NT2/D1 (cell line): ENCODE results near the gene MSS51.

Source experiments
- SUZ12 ChIP-seq: IDR thresholded peaks from 2 replicates; pipeline ENCODE4 v1.6.1; 2011; ENCODE audit not compliant: insufficient read length, insufficient read depth; ENCODE audit errors: extremely low read depth
- YY1 ChIP-seq: IDR thresholded peaks from 2 replicates; pipeline ENCODE4 v1.6.1; 2011; ENCODE audit not compliant: insufficient read length, insufficient read depth
- ZNF274 ChIP-seq: IDR thresholded peaks from 2 replicates; pipeline ENCODE4 v1.6.1; 2011; ENCODE audit warnings: mild to moderate bottlenecking, low read depth, low read length

- TF ChIP-seq ZNF274: no peak
- no peak for TF ChIP-seq YY1
- TF ChIP-seq SUZ12: no peak
These were observed 8.9 kb downstream of the MSS51 start for GRCh38 chr10:73424478-73424877.
